ENCODE measurements around the gene PRXL2B. TPM values are rescaled to one million over a fixed set of nuclear protein-coding genes. Genes with fewer than 3 reads are reported as not detected.

PRXL2B gene
- total RNA-seq, 4 donors from 2014 or later: 6.4 to 11.1 (median 7.4) TPM

GRCh38 chr1:2541619-2542245 lies 44.8 kb upstream of the PRXL2B start:
- no peak for TF ChIP-seq CTCF (IDR thresholded peaks at IDR 0.05; ENCODE audit: low read depth)

DNA sequence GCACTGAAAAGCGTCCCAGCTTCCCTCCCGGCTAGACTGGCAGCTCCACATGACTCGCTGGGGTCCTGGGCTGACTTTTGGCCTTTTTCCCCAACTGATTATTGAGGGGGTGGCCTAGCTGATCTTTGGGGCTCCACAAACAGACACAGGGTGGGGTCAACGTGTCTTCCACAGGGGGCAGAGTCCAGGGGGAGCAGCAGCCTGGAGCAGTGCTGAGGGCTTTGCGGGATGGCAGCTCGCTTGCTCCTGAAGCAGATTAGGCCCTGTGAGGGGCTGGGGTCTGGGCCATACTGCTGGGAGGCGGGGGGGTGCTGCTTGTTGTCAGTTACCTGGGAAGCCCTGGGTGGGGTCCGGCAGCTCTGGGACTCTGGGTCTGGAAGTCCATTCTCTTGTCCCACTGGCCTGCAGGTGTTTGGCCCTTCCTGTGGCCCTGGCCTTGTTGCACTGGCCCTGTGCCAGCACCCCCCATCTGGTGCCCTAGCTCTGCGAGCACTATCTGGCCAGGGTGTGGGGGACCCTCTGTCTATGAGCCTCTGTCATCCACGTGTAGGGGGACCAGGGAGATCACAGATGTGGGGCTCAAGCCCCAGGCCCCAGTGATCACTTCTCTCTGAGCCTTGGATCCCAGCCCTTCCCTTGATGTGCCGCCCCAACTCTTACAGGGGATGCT lies 44.2 kb upstream of the PRXL2B start:
- no peak for TF ChIP-seq CTCF (IDR thresholded peaks at IDR 0.05; ENCODE audit: low read depth)

GRCh38 chr1:2543543-2544092 lies 43.0 kb upstream of the PRXL2B start:
- no peak for TF ChIP-seq CTCF (IDR thresholded peaks at IDR 0.05; ENCODE audit: low read depth)

DNA sequence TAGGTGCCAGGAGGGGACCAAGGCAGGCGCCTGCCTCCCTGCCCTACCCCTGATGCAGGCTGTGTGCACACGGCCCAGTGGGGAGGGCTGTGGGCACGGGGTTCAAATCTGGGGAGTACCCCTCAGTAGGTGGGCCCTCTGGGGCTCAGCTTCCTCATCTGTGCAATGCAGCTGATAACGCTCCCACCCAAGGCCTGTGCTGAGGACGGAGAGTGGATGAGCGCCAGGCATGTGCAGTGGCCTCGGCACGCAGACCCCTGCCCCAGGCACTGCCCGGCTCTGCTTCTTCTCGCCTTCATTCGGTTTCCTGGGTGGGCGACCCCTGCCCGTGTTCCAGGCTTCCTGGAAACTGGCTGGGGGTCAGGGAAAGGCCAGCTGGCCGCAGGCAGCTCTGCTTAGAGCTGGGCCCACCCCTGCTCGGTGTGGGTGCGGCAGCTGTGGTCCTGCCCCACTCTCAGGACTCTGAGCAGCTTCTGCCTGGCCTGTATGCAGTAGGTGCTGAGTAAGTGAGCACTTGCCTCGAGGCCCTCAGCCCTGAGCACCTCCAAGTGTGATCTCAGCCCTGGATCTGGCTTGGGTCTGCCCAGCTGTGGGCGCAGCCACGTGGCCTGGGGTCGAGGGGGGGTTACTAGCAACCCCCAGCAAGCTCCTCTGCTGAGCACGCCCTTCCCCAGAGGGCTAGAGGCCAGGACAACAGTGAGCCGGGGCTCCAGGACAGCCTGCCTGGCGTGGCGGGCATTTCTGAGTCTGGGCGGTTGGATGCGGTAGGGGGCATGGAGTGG lies 42.3 kb upstream of the PRXL2B start:
- TF ChIP-seq CTCF (IDR thresholded peaks at IDR 0.05; ENCODE audit: low read depth): no peak

DNA sequence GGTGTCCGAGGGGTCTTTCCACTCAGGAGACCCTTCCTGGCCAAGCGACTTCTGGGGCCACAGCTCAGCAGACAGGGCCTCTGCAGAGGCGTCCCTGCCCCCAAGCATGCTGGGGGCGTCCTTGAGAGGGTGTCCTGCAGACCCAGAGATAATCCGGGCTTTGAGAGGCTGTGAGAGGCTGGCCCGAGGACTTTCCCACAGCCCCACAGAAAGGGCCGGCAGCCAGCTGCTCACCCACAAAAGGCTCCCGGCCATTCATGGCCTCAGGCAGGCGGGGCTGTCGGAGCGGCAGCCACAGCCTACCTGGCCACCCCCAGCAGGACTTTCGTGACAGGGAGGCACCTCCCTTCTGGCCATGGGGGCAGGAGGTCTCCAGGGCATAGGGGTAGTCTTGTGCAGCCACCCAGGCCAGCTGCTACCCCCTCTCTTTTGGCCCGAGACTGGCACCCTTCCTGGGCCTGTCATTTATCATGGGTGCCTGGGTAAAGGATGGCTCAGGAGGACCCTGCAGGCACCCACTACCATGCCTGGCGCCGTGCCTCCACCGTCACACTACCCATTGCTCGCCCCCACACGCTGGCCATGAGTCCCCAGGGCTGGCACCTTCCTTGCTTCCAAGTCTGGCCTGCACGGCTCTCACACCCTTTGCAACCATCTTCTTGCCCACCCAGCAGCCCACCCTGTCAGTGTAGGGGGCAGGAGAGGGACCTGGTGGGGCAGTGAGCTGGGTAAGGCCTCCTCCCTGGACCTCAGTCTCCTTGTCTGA lies 41.5 kb upstream of the PRXL2B start:
- no peak for TF ChIP-seq CTCF (IDR thresholded peaks at IDR 0.05; ENCODE audit: low read depth)

DNA sequence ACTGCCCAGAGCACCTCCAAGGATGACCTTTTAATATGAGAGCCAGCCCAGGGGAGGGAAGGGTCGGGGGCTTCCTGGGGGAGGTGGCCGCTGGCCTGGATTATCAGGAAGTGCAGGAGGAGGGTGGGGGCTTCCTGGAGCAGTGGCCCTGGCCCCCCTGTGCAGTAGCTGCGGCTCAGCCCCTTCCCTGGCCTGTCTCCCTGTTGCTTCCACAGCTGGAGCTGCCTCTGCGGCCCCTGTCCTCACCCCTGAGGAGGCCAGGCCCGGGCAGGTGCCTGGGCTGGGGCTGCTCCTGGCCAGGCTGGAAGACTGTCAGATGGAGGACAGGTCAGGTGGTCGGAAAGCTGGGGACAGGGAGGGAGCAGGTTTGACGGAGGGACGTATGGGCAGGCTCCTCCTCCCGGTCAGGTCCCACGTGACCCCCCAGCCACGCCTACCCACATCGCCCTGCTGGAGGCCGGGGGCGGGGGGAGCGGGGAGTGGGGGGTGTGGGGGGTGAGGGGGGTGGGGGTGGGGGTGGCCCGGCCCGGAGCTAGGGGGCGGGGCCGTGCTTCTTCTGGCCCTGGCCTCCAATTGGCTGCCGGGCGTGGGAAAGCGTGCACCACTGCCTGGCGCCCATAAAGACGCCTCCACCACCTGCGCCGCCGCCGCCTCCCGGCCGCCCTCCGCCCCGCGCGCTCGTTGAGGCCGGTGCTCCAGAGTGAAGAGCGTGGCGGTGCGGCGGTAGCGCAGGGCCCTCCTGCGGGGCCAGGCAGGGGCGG lies 40.6 kb upstream of the PRXL2B start:
- TF ChIP-seq CTCF (IDR thresholded peaks at IDR 0.05; ENCODE audit: low read depth): no peak

All from subcutaneous adipose tissue (tissue), 4 donors.